Esophagus muscularis mucosa (tissue), 4 donors: ENCODE data around the gene ZP2.

Experiments
- EP300 ChIP-seq: sonication (generic); formaldehyde crosslinking; IDR thresholded peaks from one replicate; pipeline ENCODE4 v1.6.1; 2017; ENCODE audit warnings: antibody characterized with exemption
- POLR2A ChIP-seq: fragments of 450-650 bp; IDR thresholded peaks from one replicate; pipeline ENCODE4 v1.6.1; 2017; ENCODE audit warnings: antibody characterized with exemption, moderate library complexity, mild to moderate bottlenecking, low read depth
- POLR2AphosphoS5 ChIP-seq, 2 donors: sonication (generic); formaldehyde crosslinking; IDR thresholded peaks; one replicate each; pipeline ENCODE4 v1.6.1; 2017; ENCODE audit warnings: antibody characterized with exemption in 2 of 2
- TF ChIP-seq, protein P1 (sequence below), 3 experiments: fragments of 200-600 bp in 2 of 3; fragments of 450-650 bp in 1 of 3; sonication (generic) in 2 of 3; IDR thresholded peaks; one replicate each; pipeline ENCODE4 v1.5.1; 2017 to 2019; ENCODE audit warnings: antibody characterized with exemption in 3 of 3, mild to moderate bottlenecking in 2 of 3, moderate library complexity in 1 of 3

DNA sequence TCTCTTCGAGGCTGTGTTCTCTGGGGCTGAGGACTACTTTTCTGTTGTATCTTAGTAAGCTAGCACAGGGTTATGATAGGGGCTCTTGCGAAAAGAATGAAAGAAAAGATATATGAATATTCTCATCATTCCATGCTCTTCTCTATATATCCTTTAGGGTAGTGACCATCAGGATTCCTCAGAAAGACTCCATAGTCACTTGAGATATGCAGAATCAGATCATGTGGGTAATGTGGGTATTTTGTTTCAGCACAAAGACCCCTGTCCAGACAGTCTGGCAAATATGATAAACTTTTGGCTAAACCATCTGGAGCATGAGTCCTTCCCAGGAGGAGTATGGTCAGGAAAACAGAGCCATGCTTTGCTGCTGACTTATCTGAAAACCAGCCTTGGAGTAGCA lies 45.3 kb upstream of the ZP2 start:
- TF ChIP-seq EP300 = no peak
- TF ChIP-seq, protein P1, sequence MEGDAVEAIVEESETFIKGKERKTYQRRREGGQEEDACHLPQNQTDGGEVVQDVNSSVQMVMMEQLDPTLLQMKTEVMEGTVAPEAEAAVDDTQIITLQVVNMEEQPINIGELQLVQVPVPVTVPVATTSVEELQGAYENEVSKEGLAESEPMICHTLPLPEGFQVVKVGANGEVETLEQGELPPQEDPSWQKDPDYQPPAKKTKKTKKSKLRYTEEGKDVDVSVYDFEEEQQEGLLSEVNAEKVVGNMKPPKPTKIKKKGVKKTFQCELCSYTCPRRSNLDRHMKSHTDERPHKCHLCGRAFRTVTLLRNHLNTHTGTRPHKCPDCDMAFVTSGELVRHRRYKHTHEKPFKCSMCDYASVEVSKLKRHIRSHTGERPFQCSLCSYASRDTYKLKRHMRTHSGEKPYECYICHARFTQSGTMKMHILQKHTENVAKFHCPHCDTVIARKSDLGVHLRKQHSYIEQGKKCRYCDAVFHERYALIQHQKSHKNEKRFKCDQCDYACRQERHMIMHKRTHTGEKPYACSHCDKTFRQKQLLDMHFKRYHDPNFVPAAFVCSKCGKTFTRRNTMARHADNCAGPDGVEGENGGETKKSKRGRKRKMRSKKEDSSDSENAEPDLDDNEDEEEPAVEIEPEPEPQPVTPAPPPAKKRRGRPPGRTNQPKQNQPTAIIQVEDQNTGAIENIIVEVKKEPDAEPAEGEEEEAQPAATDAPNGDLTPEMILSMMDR (IDR thresholded peaks at IDR 0.05) = no peak
- TF ChIP-seq POLR2A = no peak
- no peak for TF ChIP-seq POLR2AphosphoS5 (IDR thresholded peaks at IDR 0.05)
